Activated T-cell treated with anti-CD3 and anti-CD28 coated beads for 1 hour (primary cell): ENCODE data around the gene CLMN.

Experiments
- DNase-seq: peaks from one replicate; pipeline ENCODE4 v3.0.0-alpha.2; 2020; ENCODE audit warnings: low read depth

The CLMN gene, protein sequence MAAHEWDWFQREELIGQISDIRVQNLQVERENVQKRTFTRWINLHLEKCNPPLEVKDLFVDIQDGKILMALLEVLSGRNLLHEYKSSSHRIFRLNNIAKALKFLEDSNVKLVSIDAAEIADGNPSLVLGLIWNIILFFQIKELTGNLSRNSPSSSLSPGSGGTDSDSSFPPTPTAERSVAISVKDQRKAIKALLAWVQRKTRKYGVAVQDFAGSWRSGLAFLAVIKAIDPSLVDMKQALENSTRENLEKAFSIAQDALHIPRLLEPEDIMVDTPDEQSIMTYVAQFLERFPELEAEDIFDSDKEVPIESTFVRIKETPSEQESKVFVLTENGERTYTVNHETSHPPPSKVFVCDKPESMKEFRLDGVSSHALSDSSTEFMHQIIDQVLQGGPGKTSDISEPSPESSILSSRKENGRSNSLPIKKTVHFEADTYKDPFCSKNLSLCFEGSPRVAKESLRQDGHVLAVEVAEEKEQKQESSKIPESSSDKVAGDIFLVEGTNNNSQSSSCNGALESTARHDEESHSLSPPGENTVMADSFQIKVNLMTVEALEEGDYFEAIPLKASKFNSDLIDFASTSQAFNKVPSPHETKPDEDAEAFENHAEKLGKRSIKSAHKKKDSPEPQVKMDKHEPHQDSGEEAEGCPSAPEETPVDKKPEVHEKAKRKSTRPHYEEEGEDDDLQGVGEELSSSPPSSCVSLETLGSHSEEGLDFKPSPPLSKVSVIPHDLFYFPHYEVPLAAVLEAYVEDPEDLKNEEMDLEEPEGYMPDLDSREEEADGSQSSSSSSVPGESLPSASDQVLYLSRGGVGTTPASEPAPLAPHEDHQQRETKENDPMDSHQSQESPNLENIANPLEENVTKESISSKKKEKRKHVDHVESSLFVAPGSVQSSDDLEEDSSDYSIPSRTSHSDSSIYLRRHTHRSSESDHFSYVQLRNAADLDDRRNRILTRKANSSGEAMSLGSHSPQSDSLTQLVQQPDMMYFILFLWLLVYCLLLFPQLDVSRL

DNA sequence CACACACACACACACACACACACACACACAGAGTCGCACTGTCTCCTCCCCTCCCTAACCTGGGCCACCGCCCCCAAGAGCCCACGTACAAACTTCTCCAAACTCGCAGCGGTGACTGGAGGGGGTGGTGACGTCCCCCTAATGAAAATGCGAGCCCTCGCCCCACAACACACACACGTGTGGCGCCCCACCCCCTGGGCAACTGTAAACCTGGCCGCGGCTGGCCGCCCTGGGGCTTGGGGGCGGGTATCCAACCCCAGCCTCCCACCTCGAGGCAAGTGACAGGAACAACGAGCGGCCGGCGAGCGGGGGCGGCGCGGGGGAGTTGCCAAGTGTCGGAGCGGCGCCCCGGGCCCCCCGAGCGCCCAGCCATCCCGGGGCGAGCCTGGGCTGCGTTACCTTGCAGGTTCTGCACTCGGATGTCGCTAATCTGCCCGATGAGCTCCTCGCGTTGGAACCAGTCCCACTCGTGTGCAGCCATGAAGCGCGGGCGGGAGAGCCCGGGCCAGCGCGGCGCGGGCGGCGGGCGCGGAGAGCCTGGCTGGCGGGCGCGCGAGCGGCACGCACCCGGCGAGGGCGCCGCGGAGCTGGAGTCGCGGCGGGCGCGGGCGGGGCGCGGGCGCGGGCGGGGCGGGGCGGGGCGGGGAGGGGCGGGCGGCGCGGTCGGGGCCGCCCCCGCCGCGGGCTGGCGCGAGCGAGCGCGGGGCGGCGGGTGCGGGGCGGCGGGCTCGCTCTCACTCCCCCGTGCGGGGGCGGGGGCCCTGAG, at the start of gene CLMN:
CLMN (minus strand) TSS at position 597 of the 766 bp plus-strand sequence; CDS start at position 481, 116 bp downstream.
- no peak for DNase-seq

DNA sequence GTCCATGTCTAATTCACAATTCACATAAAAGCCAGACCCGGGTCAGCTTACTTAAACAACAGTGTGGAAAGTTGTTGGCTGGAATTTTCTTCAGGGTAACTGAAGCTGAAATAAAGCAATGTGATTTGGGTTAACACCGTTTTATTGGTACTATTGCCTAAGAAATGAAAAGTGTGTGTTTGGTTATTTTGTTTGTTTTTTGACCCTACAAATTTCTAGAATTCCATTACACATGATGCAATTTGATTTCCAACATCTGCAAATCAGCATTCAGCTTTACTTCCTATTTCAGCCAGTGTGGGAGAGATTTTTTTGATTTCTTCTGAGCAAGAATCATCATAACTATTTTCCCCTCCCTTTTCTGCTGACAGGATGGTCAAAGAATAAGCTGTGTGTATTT, 45.7 kb upstream of the CLMN start:
- no peak for DNase-seq

DNA sequence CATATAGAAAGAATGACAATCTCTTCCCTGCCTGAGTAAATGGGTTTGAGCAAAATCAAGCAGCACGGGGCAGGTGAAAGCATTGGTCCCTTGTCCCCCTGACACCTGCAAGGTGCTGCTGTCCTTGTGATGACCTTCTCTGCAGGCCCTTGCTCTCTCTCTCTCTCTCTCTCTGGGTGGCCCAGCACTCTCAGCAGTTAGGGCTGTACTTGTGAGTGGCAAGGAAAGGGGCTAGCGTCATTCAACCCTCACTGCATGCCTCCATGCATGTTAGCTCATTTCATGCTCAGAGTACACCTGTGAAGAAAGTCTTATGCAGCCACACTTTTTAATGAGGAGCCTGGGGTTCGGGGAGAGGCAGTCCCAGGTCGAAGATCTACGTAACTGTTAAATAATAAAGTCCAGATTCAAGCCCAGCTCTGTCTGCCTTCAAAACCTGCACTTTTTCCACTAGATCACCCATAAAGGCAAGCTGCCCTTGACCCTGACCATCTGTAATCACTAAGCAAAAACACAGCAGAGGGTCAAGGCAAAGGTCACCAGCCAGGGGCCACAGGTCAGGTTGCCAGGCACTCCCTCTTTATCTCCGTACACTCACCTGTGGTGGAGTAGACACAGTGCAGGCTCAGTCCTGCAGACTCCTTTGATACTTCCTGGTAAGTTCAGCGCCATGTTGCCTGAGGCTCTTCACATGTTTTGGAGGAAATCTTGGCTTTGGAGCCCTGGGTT, 44.9 kb upstream of the CLMN start:
- no peak for DNase-seq

DNA sequence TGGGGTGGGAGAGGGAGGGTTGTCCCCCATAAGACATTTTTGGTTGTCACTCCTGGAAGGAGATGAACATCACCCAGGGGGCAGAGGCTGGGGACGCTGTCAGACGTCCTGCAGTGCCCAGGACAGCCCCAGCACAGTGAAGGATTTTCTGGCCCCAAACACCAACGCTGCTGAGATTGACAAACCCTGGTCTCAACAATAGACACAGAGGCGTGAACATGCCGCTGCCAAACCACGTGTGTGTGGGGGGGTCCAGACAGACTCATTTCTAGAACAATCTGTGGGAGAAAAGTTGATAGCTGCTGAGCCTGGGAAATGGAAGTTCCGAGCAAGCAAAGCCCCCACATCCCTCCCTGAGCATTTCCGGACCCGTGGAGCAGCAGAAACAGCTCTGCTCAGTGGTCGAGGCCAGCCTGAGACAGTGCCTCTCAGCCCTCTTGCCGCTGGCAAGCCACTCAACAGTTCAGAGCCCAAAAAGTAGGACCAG, 43.8 kb upstream of the CLMN start:
- DNase-seq = no peak

DNA sequence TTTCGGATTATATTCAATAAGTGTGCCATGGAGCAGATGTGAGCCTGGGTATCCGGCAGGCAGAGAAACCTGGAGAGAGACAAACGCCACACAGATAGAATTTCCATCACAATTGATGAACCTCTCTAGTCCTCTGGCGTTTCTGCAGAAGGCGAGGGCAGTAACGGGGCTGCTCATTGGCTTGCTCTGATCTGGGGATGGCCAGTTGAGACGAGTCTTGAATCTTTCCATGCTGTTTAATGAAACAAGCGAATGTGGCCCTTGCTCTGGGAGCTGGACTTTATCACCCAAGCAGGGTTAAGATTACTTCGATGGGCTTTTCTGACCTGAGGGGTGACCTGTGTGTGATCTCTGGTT, 42.4 kb upstream of the CLMN start:
- no peak for DNase-seq

DNA sequence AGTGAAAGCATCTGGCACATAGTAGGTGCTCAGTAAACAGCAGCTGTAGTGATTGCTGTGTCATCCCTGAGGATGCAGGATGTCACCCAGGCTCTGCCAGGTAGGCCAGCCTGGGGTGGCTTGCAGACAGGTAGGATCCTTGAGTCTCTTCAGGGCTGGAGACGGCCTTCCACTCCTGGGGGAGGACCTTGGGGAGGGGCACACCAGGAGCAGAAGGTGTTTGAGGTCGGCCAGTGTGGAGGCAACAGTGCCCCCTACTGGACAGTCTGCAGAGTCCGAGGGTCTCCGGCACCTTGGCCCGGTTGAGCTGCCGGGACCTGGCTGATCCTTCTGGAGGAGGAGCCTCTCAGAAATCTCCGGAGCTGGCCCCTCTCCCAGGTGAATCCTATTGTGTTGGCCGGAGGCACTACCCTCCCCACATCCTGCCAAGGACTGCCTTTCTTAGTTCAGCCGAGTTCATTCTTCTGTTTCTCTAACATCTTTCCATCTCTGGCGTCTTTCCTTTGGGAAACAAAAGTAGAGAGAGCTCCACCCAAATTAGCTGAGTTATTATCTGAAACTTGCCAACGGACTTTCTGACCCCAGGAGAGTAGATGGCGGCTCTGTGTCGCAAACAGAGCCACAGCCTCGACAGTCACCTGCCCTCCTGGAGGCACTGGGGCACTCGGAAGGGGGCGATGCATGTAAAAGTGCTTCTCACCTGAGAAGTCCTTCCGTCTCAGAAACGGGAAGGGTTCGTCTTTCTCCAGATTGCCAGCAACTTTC, 41.8 kb upstream of the CLMN start:
- no peak for DNase-seq

DNA sequence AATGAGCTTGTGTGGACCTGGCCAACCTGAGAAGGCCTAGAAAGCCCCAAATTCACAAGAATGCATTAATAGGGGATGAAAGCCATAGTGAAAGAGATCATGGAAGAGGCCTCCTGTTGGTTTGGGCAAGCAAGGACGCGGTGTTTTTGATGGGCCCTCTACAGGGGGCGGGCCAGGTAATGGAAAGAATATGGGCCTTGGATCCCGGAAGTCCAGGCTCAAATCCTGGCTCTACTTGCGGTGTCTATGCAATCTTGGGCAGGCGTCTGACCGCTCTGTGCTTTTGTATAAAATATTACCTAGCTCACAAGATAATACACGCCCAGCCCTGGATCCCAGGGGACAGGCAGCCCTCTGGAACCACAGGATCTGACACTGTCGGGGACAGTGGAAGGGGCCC, 41.1 kb upstream of the CLMN start:
- no peak for DNase-seq

DNA sequence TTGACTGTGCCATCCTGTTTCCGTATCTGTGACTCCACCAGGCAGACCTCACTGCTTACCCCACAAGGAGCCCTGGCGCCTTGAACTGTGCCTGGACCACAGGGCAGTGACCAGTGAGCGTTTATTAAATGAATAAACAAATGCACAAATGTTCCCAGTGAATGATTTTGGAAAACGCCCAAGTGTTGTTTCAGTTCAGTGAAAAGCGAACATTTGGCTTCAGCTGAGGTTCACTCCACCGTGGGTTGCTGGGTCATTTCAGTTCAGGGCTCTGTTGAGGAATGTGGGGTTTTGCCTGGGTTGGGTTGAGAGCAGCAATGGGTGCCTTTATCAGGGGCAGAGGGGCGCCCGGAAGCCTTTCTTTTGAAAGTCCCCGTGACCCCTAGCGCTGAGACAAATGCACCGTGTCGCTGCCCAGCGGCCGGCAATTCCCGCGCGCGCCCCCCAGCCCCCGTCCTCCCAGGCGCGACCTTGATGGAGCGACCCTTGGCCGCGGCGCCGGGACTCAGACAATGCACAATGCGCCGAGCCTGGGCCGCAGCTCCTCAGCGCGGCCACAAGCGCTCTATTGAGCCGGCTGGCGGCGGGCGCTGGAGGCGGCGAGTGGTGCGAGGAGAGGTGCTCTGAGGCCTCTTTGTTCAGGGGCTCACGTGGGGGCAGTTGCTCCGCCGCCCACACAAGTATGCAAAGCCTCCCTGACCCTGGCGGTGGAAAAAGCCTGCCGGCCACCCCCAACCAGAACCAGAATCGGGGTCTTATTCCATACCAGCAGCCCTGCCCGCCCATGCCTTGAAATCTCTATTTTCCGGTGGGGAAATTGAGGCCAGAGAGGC, 40.5 kb upstream of the CLMN start:
- no peak for DNase-seq

DNA sequence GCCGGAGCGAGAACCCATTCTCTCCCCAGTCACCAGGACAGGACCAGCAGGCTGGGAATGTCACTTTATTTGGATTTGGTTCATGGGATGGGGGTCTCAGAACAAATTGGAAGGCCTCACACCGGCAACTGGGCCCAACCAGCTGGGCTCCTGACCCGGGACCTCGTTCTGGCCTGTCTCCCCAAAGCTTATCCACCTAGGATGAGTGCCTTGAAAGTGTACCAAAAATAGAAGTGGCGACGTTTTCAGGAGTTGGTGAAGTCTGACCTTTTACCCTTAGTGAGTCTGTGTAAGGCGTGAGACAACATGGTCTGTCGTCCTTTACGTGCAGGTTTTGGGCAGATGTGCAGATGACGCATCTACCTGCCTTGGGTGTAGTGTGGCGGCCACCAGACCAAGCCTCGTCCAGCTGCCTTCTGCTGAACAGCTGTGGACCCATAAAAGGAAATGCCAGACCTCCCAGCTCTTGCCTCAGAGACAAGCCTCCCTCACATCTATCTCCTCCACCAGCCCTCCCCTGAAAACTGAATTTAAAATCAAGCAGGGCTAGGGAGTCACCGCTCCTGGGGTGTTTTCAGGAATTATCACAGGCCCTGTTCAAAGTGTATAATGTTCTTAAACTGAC, 36.6 kb upstream of the CLMN start:
- DNase-seq = no peak

DNA sequence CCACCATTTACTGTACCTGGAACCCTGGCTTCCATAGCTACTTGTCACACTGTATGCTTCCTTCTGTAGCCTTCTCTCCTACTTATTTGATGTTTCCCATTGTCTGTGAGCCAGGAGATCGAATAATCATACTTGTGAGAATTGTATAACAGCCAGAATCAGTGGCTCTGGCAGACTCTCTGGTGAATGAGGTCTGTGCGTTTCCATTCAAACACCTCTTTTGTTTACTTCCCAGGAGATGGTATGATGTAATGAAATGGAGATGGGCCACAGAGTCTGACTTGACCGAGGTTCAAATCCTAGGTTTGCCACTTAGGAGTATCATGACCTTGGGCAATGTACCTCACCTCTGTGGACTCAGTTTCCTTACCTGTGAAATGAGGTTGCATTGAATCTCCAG, 35.7 kb upstream of the CLMN start:
- no peak for DNase-seq

DNA sequence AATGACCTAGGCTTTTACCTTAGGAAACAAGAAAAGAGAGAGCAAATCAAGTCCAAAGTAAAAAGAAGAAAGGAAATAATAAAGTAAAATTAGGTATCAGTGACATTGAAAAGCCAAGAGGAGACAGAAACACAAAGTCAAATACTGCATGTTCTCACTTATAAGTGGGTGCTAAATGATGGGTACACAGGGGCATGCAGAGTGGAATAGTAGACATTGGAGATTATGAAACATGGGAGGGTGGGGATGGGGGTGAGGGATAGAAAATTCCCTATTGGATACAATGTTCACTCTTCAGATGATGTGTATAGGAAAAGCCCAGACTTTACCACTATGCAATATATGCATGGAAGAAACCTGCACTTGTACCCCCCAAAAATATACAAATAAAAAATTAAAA, 35.1 kb upstream of the CLMN start:
- no peak for DNase-seq

DNA sequence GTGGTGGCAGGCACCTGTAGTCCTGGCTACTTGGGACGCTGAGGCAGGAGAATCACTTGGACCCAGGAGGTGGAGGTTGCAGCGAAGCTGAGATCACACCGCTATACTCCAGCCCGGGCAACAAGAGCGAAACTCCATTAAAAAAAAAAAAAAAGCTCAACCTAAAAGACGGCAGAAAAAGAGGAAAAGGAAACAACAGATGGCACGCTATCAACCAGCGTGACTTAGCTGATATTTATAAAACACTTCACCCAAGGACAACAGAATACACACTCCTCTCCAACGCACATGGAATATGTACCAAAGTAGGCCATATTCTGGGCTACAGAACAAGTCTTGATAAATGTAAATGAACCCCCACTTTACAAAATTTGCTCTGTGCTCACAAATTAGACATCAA, 34.0 kb upstream of the CLMN start:
- no peak for DNase-seq

DNA sequence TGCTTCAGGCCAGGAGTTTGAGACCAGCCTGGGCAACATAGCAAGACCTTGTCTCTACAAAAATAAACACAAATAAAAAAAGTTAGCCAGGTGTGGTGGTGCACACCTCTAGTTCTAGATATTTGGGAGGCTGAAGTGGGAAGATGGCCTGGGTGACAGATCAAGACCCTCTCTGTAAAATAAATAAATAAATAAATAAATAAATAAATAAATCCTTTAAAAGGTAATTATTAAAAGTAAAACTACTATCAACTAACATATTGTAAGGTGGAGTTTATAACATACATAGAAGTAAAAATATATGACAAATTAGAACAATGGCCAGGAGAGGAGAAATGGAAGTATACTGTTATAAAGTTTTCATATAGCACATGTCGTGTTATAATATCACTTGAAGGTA, 33.3 kb upstream of the CLMN start:
- no peak for DNase-seq

DNA sequence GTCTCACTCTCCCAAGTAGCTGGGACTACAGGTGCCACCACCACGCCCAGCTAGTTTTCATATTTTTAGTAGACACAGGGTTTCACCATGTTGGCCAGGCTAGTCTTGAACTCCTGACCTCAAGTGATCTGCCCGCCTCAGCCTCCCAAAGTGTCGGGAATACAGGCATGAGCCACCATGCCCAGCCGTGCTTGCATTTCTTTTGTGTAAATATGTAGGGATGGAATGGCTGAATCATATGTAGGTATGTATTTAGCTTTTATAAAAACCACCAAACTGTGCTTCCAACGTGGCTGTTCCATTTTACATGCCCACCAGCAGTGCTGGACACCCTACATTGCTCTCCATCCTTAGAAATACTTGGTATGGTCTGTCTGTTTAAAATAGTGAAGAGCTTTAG, 32.8 kb upstream of the CLMN start:
- no peak for DNase-seq

DNA sequence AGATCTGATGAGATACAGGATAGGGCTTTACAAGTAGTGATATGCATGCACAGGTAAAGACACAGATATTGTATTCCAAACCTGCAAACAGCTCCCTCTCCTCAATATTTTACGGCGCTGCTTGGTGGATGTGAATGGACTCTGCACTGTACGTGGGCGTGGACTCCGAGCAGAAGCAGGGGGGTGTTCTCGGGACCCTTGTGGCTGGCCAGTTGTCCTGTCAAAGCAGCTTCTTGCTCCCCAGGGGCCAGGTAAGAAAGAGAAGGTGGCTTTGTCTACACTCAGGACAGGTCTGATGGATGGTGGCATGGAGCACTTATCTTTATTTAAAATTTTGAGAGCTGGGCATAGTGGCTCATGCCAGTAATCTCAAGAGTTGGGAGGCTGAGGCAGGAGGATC, 29.5 kb upstream of the CLMN start:
- DNase-seq = no peak

DNA sequence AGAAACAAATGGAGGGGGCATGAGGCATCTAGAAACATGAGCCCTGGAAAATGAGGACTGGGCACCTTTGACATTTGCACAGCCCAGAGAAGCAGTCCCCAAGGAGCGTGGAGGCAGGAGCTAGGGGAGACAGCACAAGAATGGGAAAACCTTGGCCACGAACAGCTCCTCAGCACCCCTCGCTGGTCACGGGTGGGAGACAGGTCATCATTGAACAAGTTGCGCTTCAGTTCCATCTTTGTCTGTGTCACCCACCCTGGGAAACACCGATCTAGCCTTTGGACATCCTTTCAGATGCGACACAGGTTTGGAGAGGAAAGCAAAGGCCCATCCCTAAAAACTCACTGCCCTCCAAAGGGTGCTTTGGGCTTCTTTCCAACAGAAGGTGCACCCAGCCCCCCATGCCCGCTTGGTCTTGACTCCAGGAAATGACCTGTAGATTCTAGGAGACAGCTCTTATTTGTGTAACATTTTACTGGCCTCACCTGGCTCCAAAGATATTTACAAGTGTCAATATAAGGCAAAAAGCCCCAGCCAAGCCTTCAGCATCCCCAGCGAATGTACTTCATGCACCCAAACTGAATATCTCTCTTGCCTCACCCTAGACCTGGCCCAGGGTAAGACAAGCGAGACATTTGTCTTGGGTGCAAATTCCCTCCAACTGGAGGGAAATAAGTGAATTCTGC, 28.8 kb upstream of the CLMN start:
- no peak for DNase-seq

DNA sequence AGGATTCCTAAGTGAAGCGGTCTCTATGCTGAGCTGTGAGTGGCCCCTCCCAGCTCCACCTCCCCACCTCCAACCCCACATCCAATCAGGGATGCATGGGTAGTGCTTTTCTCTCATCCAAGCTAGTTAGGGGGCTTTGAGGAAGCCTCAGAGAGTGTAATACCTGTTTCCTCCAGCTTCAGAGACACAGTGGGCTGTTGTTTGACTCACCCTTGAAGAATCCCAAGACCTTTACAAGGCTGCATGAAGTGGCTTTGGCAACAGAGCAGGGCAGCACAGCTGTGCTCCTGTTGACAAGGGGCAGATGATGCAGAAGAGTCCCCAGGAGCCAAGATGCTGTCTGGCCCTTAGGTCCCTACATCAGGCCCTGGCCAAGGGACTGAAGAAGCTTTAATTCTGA, 27.1 kb upstream of the CLMN start:
- no peak for DNase-seq

DNA sequence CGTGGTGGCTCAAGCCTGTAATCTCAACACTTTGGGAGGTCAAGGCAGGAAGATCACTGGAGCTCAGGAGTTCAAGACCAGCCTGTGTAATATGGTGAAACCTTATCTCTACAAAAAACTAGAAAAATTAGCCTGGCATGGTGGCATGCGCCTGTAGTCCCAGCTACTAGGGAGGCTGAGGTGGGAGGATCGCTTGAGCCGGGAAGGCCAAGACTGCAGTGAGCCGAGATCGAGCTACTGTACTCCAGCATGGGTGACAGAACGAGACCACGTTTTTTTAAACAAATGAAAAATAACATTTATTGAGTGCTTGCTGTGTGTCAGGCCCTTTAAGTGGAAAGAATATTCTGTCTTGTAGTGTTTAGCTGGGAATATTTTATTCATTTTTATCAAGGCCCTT, 26.6 kb upstream of the CLMN start:
- DNase-seq = no peak

DNA sequence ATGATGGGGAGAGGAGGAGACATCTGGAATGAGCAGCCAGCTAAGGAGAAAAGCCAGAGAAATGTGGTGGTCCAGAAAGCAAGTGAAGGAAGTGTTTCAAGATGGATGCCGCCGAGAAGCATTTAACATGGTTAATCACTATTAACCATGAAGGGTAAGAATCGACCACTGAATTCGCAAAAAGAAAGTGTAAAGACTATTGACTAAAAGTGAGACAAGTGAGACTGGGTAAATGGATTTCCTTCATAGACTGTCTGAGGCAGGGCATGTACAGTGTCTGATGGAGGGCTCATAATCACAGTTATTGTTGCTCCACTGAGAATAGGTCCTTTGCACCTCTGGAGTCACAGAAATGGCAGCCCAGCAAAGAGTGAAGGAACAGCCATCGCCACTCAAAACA, 25.3 kb upstream of the CLMN start:
- no peak for DNase-seq
